Choroid plexus epithelial cell (primary cell): ENCODE data around the gene CCDC187.

Source experiments
- DNase-seq: peaks from one replicate; pipeline ENCODE4 v3.0.0-alpha.2; 2010; ENCODE audit warnings: low read depth
- H3K4me3 ChIP-seq: 2 replicates; pipeline ENCODE4 v1.5.1; 2011; ENCODE audit warnings: low read depth, mild to moderate bottlenecking, control low read depth, low read length, moderate library complexity
- TF ChIP-seq, protein P1 (sequence below): conservative IDR thresholded peaks from 2 replicates; pipeline ENCODE4 v1.5.1; 2011; ENCODE audit warnings: low read depth, mild to moderate bottlenecking, control low read depth, inconsistent platforms, low read length, moderate library complexity

Gene CCDC187

DNA sequence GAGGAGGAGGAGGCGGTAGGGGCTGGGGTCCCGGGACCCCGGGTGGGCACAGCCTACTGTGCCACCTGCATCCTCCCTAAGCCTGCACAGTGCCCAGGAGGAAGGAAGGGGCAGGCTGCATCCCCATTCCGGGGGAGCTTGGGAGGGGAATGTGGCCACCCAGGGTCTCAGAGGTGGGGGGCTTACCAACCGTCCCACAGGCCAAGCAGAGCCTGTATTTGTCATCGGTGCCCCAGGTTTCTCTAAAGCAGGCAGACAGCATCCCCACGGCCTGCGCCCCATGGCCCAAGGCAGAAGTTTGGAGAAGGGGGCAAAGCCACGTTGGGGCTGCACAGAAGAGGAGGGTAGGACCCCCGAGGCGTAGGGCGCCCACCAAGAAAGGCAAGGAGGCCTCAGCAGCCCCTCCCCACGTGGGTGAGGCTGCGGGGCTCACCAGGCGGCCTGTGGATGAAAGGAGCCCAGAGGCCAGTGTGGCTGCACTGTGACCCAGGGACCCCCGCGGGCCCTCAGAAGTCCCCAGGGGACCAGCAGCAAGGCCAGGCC, 22.9 kb upstream of the CCDC187 start:
- DNase-seq, result peak; percentile 39
- TF ChIP-seq, protein P1, sequence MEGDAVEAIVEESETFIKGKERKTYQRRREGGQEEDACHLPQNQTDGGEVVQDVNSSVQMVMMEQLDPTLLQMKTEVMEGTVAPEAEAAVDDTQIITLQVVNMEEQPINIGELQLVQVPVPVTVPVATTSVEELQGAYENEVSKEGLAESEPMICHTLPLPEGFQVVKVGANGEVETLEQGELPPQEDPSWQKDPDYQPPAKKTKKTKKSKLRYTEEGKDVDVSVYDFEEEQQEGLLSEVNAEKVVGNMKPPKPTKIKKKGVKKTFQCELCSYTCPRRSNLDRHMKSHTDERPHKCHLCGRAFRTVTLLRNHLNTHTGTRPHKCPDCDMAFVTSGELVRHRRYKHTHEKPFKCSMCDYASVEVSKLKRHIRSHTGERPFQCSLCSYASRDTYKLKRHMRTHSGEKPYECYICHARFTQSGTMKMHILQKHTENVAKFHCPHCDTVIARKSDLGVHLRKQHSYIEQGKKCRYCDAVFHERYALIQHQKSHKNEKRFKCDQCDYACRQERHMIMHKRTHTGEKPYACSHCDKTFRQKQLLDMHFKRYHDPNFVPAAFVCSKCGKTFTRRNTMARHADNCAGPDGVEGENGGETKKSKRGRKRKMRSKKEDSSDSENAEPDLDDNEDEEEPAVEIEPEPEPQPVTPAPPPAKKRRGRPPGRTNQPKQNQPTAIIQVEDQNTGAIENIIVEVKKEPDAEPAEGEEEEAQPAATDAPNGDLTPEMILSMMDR, result no peak
- peak overlapping the region; percentile 79 for H3K4me3 ChIP-seq

GRCh38 chr9:136326061-136326760, 22.3 kb upstream of the CCDC187 start:
- DNase-seq, result peak; percentile 89
- peak overlapping the region; percentile 1 for H3K4me3 ChIP-seq

GRCh38 chr9:136325358-136325757, 21.5 kb upstream of the CCDC187 start:
- no peak overlapping the region for H3K4me3 ChIP-seq
- TF ChIP-seq, protein P1, result no peak
- DNase-seq, result no peak

More at GRCh38 chr9:136326061-136326760, 22.3 kb upstream of the CCDC187 start:
- TF ChIP-seq, protein P1, result no peak

DNA sequence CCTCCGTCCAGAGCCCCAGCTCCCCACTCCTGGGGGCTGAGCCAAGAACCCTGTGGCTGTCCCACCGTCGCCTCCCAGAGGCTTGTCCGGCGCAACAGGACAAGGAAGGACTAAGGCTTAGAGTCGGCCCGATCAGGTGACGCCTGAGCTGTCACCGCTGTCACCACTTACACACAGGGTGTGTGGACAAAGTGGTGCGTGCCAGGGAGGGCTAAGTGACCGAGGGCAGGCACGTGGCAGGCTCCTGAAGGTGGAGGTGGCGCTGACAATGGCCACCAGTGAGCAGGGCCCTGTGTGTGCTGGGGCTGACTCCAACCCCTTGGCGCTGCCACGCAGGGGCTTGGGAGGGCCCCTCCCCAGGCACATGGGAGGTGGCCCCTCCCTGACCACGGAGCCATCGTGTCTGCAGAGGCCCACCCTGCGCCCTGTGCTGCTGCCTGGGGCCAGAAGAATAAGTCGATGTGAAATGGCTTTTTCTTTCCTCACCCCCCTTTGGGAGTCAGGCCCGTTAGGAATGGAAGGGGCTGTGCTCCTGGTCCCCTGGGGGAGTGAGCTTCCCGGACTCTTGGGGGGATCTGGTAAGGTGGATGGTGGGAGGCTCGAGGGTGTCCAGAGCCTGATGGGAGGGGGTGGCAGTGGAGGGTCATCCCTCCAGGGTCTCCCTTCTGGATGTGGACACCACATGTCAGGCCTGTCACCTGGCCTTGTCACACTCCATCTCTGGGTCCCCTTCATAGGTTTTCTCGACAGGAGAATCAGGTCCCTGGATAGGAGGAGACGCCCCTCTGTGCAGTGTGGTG, 20.8 kb upstream of the CCDC187 start:
- no peak overlapping the region for H3K4me3 ChIP-seq
- no peak for DNase-seq
- TF ChIP-seq, protein P1, result no peak

GRCh38 chr9:136323371-136323789, 19.5 kb upstream of the CCDC187 start:
- H3K4me3 ChIP-seq, result no peak overlapping the region
- DNase-seq, result no peak
- TF ChIP-seq, protein P1, result no peak

DNA sequence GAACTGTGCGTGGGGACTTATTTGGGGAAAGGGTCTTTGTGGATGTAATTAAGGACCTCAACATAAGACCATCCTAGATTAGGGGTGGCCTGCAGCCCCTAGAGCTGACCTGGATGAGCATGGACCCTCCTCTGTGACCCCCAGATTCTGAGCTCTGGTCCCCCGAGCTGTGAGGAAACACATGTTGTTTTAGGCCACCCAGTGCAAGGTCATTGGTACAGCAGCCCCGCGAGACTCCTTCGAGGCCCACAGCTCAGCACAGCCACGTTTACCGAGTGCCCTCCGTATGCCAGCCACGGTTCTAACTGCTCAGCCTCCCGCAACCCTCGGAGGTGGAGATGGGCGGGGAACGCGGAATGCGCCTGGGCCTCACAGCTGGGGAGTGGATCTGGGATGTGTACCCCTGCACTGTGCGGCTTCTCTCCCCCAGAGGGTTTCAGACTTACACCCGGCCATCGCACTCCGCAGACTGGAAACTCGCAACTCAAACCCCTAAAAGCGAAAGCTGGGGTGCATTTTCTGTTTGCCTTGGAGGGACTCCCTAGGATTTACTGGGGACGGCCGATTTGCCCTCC, 18.9 kb upstream of the CCDC187 start:
- TF ChIP-seq, protein P1, result no peak
- no peak overlapping the region for H3K4me3 ChIP-seq
- no peak for DNase-seq
